ENCODE results near the gene IGFBP5.

DNA sequence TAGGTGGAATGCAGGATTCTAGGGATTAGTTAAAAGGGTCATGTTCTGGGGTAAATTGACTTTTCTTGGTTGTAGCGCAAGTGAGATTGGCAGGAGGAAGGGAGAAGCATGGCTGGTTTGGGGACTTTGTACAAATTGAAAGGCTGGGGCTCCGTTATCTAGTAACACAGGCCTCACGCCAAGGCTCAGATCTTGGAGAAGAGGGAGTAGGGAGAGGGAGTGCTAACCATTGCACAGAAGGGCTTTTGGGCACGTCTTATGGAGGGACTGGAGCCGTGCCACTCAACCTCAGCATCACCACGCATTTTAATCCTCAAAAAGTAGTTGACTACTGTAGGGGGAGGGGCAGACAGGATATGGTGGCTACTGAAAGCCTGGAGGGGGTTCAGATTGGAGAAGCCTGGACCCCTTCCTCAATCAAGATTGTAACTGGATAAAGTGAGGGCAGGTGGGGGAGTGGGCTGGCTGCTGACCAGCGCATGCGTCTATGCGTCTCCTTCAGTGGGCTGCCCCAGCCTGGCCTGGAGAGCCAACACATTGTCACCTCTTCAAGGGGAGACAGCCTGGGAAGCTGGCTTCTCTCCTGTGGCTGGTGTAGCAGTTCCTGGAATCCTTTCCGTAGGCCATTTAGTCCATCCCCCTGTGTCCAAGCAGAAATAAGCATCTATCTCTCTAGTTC, 14.3 kb downstream of the IGFBP5 start:
- no peak for TF ChIP-seq POLR2A (IDR thresholded peaks at IDR 0.05)
- TF ChIP-seq, protein P1, sequence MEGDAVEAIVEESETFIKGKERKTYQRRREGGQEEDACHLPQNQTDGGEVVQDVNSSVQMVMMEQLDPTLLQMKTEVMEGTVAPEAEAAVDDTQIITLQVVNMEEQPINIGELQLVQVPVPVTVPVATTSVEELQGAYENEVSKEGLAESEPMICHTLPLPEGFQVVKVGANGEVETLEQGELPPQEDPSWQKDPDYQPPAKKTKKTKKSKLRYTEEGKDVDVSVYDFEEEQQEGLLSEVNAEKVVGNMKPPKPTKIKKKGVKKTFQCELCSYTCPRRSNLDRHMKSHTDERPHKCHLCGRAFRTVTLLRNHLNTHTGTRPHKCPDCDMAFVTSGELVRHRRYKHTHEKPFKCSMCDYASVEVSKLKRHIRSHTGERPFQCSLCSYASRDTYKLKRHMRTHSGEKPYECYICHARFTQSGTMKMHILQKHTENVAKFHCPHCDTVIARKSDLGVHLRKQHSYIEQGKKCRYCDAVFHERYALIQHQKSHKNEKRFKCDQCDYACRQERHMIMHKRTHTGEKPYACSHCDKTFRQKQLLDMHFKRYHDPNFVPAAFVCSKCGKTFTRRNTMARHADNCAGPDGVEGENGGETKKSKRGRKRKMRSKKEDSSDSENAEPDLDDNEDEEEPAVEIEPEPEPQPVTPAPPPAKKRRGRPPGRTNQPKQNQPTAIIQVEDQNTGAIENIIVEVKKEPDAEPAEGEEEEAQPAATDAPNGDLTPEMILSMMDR (IDR thresholded peaks at IDR 0.05): no peak

Data from lower leg skin (tissue), 3 donors.